HS-5 (cell line): Measurements from ENCODE around the gene MISP.

ENCODE experiments used
- DNase-seq: peaks from one replicate; pipeline ENCODE4 v3.0.0-alpha.2; 2012; ENCODE audit warnings: low read depth

Gene MISP

DNA sequence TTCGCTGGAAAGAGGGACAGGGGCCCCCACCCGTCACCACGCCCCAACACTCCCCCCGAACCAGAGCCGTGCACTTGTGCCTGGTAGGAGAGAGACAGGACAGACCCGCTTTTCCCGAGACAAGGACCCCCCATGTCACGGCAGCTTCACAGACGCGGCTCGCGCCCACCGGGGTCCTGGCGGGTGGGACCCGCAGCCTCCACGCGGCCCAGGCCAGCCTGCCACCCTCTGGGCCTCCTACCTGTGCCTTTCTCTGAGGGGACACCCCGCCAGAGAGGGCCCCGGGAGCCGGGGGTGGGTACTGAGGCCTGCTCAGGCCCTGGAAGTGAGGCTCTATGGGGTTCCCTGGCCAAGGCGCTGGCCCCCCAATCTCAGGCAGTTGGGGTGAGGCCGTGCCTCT, 4.0 kb upstream of the MISP start:
- no peak for DNase-seq

GRCh38 chr19:747432-748273, 3.3 kb upstream of the MISP start:
- DNase-seq: no peak

DNA sequence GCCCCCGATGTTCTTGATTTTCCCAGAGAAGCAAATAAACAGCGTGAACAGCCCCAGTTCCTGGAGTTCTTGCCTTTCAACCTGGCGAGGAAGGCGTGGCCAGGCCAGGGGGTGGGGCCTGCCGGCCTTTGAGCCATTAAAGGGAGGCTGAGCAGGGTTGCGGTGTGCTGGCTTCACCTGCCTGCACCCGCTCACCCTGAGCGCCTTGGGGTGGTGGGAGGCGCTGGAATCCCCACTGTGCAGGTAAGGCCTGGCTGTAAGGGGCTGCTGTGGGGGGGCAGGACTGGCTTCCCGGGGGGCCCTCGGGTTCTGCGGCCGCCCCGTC, 2.7 kb upstream of the MISP start:
- no peak for DNase-seq

DNA sequence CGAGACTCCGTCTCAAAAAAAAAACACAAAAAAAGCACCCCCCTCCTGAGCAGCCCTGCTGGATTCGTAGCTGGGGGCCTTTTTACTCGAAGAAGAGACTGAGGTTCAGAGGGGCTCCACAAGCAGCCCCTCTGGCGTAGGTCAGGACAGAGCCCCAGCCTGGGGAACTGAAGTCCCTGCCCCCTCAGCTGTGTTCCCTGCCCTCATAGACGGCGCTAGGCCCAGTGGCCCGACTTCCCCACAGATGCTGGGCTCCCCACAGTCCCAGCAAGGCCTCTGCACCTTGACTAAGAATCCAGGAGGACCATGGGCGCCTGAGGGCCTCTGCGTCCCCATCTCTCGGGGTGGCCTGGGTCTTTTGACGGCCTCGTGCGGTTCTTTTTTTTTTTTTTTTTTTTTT, 1.1 kb upstream of the MISP start:
- DNase-seq: no peak

DNA sequence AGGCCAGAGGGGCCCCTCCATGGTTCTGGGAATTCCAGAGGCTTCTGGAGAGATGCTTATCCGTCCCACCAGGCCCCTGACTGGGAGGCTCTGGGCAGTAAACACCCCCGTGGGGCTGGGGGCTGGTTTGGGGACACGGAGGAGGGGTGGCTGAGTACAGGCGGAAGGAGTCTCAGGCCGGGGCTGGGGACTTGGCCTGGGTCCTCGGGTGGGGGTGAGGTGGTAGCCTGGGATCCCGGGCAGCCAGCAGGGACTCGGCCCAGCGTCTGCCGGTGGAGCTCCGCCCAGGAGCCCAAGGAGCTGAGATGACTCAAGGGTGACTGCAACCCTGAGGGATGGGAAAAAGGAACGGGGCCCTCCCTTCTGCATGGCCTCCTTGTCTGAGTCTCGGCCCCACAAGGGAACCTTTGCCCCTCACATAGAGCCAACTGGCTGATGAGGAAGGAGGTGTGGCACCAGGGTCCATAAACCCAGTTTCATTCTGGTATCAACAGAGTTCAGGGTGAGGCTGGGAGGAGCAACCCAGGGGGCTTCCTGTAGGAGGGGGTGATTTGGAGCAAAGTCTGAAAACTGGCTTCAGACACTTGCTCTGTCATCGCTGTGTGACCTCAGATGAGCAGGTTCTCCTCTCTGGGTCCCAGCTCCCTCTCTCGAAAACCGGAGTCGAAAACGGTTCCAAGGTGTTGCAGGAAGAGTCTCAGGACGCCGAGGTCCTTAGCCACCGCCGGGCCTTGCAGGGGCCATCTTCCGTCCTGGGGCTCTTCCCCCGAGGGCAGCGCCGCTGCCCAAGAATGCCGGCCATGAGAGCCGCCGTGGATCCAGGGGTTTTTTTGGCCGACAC, 809 bp downstream of the MISP start:
- DNase-seq: no peak

DNA sequence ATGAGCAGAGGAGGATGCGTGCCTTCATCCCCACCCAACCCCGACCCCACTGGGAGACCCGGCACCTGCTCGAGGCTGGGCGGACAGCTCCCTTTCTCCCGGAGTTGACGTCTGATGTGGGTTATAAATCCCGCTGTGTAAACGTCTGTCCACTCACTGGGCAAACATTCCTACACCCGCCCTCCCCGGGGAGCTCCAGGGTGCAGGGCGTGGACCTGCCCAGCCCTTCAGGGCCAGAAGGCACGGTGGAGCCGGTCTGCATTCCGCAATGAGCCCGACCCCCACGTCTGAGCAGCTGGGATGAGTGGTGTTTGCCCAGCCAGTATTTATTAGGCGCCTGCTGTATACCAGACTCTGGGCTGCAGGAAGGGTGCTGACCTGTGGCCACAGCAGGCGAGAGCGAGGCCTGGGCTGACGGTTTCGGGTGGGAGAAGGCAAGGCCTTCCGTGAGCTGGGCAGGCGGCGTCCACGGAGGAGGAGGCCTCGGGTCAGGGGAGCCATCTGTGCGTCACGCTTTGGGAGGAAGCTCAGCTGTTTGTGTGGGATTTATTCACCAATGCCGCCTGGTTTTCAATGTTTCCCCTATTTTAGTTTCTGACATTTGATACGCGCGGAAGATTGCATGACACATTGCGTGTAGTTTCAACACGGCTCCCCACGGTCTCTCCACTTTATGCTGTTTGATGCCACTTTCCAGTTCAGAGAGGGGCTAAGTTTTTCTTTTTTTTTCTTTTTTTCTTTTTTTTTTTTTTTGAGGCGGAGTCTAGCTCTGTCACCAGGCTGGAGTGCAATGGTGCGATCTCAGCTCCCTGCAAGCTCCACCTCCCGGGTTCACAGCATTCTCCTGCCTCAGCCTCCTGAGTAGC, 2.0 kb downstream of the MISP start:
- no peak for DNase-seq

GRCh38 chr19:754530-754929, 3.6 kb downstream of the MISP start:
- no peak for DNase-seq

GRCh38 chr19:755063-755462, 4.2 kb downstream of the MISP start:
- DNase-seq: no peak

DNA sequence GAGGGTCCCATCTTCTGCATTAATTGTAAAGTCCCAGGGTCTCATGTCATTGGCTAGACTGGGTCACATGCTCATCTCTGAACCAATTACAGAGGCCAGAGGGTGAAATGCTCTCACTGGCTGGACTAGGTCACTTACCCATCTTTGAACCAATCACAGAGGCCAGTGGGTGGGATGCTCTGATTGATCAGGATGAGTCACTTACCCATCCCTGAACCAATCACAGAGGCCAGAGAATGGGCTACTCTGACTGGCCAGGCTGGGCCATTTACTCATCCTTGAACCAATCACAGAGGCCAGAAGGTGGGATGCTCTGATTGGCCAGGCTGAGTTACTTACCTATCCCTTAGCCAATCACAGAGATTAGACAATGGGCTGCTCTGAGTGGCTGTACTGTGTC, 5.3 kb downstream of the MISP start:
- no peak for DNase-seq

DNA sequence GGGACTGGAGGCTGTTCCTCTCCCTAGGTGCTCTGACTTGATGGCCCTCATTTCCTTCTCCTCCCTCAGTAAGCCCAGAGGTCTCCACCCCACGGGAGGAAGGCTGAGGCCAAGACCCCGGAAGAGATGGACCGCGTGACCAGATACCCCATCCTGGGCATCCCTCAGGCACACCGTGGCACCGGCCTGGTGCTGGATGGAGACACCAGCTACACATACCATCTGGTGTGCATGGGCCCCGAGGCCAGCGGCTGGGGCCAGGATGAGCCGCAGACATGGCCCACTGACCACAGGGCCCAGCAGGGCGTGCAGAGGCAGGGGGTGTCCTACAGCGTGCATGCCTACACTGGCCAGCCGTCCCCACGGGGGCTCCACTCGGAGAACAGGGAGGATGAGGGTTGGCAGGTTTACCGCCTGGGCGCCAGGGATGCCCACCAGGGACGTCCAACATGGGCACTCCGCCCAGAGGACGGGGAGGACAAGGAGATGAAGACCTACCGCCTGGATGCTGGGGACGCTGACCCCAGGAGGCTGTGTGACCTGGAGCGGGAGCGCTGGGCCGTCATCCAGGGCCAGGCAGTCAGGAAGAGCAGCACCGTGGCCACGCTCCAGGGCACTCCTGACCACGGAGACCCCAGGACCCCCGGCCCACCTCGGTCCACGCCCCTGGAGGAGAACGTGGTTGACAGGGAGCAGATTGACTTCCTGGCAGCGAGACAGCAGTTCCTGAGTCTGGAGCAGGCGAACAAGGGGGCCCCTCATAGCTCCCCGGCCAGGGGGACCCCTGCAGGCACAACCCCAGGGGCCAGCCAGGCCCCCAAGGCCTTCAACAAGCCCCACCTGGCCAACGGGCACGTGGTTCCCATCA, 6.1 kb downstream of the MISP start:
- DNase-seq: no peak

DNA sequence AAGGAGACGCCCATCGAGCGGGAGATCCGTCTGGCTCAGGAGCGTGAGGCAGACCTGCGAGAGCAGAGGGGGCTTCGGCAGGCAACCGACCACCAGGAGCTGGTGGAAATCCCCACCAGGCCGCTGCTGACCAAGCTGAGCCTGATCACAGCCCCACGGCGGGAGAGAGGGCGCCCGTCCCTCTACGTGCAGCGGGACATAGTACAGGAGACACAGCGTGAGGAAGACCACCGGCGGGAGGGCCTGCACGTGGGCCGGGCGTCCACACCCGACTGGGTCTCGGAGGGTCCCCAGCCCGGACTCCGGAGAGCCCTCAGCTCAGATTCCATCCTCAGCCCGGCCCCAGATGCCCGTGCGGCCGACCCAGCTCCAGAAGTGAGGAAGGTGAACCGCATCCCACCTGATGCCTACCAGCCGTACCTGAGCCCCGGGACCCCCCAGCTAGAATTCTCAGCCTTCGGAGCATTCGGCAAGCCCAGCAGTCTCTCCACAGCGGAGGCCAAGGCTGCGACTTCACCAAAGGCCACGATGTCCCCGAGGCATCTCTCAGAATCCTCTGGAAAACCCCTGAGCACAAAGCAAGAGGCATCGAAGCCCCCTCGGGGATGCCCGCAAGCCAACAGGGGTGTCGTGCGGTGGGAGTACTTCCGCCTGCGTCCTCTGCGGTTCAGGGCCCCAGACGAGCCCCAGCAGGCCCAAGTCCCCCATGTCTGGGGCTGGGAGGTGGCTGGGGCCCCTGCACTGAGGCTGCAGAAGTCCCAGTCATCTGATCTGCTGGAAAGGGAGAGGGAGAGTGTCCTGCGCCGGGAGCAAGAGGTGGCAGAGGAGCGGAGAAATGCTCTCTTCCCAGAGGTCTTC, 7.1 kb downstream of the MISP start:
- no peak for DNase-seq

DNA sequence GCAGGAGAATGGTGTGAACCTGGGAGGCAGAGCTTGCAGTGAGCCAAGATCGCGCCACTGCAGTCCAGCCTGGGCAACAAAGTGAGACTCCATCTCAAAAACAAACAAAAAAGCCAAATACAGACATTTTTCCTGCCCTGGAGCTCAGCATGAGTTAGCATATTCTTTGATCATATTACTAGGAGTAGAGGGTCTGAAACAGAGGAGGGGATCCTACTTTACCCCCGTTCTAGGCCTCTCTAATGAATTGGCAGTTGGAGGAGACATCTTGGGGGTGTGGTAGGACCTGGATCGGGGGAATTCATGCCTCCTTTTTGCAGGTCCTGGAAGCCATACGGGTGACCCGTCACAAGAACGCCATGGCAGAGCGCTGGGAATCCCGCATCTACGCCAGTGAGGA, 12.3 kb downstream of the MISP start:
- no peak for DNase-seq

GRCh38 chr19:763869-764268, 13.0 kb downstream of the MISP start:
- DNase-seq: no peak

DNA sequence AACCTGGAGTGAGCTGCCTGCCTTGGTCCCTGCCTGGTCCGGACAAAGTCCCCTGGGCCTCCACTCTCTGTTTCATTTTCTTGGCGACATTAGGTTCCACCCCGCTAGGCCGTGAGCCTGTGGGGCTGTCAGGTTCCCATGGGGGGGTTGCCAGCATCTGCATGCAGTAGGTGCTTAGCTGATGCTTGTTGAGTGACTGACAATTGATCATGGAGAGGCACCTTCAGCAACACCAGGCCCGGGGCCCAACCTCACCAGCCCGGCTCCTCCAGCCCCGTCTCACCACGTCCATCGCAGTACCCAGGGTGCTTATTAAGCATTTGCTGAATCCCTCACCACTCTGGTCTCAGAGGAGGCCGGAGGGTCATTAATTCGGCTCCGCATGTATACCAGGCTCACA, 13.4 kb downstream of the MISP start:
- DNase-seq: no peak

GRCh38 chr19:765179-765738, 14.3 kb downstream of the MISP start:
- no peak for DNase-seq

DNA sequence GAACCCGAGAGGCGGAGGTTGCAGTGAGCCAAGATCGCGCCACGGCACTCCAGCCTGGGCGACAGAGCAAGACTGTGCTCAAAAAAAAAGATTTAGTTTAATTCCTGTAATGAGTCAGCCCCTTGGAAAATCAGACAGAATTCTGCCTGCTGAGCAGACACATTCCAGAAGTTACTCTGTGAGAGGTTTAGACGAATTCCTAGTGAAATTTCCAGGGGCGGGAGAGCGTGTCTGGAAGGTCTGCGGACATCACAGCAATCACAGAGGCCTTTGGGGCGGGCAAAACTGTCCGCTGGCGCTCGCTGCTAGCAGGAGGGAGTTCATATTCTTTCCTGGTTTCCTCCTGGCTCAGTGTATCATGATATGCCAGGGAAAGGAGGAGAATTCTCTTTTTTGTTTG, 17.5 kb downstream of the MISP start:
- no peak for DNase-seq

GRCh38 chr19:769616-770015, 18.7 kb downstream of the MISP start:
- no peak for DNase-seq

DNA sequence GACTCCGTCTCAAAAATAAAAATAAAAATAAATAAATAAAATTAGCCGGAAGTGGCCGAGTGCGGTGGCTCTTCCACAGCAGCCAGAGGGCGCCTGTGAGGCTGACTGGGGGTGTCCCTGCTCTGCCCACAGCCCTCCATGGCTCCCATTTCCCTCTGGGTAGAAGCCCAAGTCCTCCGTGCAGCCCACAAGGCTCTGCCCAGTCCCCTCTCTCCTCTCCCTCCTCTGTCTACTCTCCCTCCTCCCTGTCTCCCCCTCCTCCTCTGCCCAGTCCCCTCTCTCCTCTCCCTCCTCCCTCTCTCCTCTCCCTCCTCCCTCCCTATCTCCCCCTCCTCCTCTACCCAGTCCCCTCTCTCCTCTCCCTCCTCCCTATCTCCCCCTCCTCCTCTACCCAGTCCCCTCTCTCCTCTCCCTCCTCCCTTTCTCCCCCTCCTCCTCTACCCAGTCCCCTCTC, 20.4 kb downstream of the MISP start:
- DNase-seq: no peak

DNA sequence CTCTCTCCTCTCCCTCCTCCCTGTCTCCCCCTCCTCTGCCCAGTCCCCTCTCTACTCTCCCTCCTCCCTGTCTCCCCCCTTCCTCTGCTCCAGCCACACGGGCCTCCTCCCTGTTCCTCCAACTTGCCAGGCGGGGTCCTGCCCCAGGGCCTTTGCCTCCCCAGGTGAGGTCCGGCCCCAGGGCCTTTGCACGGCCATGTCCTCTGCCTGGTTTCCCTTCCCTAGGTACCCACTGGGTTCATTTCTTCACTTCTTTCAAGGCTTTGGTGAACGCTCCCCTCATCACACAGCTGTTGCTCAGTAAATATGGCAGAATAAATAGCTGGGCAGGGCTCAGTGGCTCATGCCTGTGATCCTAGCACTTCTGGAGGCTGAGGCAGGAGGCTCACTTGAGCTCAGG, 21.2 kb downstream of the MISP start:
- DNase-seq: no peak

DNA sequence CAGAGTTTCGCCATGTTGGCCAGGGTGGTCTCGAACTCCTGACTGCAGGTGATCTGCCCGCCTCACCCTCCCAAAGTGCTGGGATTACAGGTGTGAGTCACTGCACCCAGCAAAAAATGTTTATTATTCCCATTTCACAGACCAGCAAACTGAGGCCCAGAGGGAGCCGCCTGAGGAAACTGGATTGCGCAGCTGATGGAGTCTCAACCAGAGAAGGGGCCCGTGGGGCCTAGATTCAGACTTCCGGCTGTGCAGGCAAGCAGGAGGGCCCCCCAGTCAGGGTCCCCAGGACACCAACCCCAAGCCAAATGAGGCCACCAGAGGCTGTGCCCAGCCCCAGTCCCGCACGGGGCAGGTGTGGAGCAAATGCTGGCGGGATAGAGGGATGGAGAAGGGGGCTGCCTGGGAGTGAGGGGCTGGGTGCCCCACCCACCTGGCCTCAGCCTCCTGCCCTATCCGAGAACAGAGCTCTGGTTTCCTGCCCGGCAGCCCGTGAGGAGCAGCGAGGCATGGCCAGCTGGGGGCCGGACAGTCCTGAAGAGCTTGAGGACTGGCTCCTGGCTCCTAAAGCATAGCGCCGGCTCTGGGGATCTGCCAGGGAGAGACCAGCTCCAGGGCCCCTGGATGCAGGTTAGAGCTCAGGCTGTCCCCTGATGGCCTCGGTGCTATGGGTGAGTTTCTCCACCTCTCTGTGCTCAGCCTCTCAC, 22.0 kb downstream of the MISP start:
- no peak for DNase-seq
